GM13977 (cell line): ENCODE data around the gene RAB3IL1.
"Not testable (repeated sequence)": the region's sequence is repeated elsewhere in the genome, so short reads cannot be mapped to it uniquely, and the experiment has no call there.

Experiments used
- DNase-seq: peaks from one replicate; pipeline ENCODE4 v3.0.0; 2012; ENCODE audit warnings: low spot score
- in situ Hi-C: fragments of 300-500 bp; cut with MboI; formaldehyde crosslinking; loops from one replicate; pipeline ENCODE4 v1.12.0; 2022; ENCODE audit warnings: low sequenced_read_pairs, low pct_unique_long_range_greater_than_20kb, mixed read lengths, inconsistent platforms; ENCODE audit not compliant: unreplicated experiment
- TF ChIP-seq, protein P1 (sequence below): IDR thresholded peaks from 2 replicates; pipeline ENCODE4 v1.5.1; 2012; ENCODE audit warnings: mild to moderate bottlenecking, control low read depth; ENCODE audit not compliant: insufficient read depth; ENCODE audit errors: extremely low read depth, missing control alignments

Gene RAB3IL1

DNA sequence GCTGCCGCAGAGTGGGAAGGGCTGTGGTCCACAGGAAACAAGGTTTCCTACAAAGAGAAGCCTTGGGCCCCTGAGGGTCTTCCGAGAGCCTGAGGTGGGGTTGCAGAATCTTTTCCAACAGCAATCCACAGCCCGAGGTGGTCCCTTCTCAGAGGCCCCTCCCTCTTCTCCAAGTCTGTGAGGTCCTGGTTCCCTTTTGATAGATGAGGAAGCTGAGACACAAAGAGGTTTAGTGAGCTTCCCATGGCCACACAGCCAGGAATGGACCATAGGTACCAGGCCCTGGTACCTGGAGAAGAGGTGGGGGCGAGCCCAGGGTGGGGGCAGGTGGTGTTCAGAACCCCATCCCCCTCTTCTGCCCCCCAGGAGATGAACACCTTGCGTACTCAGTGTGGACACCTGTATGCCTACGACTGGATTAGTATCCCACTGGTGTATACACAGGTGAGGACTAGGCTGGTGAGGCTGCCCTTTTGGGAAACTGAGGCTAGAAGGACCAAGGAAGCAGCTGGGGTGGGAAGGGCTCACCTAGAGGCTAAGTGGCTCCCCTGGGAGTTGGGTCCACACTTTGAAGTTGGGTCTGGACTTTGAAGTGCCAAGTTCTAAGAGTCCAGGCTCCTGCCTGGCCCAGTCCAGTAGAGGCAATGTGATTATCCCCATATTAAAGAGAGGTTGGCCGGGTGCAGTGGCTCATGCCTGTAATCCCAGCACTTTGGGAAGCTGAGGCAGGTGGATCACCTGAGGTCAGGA, 39.8 kb upstream of the RAB3IL1 start:
- in situ Hi-C loops, result no loop called here
- TF ChIP-seq, protein P1, sequence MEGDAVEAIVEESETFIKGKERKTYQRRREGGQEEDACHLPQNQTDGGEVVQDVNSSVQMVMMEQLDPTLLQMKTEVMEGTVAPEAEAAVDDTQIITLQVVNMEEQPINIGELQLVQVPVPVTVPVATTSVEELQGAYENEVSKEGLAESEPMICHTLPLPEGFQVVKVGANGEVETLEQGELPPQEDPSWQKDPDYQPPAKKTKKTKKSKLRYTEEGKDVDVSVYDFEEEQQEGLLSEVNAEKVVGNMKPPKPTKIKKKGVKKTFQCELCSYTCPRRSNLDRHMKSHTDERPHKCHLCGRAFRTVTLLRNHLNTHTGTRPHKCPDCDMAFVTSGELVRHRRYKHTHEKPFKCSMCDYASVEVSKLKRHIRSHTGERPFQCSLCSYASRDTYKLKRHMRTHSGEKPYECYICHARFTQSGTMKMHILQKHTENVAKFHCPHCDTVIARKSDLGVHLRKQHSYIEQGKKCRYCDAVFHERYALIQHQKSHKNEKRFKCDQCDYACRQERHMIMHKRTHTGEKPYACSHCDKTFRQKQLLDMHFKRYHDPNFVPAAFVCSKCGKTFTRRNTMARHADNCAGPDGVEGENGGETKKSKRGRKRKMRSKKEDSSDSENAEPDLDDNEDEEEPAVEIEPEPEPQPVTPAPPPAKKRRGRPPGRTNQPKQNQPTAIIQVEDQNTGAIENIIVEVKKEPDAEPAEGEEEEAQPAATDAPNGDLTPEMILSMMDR, result no peak
- DNase-seq, result no peak

DNA sequence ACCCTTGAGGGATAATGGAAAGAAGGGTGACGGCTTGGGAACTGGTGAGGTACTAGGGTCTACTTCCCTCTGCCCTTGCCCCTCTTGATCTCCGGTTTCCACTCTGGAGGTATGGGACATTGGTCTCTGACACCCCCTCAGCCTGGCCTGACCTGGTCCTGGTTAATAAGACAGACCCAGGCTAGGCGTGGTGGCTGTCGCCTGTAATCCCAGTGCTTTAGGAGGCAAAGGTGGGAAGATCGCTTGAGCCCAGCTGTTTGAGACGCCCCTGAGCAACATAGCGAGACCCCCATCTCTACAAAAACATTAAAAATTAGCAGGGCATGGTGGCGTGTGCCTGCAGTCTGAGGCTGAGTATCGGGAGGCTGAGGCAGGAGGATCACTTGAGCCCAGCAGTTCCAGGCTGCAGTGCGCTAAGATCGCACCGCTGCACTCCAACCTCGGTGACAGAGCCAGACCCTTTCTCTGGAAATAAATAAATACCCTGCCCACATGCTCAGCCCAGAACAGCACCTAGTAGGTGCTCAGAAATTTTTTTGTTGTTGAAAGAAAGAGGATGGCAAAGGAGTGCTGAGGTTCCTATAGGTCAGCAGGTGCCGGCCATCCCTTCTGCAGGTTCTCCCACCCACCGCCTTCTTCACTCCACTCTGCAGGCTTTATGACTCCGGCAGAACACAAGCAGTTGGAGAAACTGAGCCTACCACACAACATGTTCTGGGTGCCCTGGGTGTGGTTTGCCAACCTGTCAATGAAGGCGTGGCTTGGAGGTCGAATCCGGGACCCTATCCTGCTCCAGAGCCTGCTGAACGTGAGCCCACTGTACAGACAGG, 39.0 kb upstream of the RAB3IL1 start:
- in situ Hi-C loops, result no loop called here
- DNase-seq, result no peak
- TF ChIP-seq, protein P1, result no peak

DNA sequence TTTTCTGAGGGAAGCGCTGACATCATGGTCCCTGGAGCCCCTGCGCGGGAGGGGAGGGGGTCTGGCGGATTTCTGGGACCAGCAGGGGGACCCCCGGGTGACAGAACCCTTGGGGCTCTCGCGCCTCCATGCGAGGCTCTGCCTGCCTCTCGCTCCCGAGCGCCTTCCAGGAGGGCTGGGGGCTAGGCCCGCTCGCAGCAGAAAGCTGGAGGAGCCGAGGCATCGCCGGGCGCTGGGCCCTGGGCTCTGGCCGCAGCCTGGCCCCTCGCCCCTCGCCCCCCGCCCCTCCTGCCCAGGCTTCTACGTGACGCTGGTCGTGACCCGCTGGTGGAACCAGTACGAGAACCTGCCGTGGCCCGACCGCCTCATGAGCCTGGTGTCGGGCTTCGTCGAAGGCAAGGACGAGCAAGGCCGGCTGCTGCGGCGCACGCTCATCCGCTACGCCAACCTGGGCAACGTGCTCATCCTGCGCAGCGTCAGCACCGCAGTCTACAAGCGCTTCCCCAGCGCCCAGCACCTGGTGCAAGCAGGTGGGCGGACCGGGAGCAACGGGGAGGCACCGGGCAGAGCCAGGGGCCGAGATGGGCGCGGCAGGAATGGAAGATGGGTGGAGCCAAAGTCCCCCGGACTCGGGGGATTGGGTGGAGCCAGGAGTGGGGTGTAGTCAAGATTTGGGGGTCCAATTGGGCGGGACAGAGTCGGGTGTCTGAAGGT, 38.2 kb upstream of the RAB3IL1 start:
- TF ChIP-seq, protein P1, result no peak
- no peak for DNase-seq
- in situ Hi-C loops, result no loop called here

DNA sequence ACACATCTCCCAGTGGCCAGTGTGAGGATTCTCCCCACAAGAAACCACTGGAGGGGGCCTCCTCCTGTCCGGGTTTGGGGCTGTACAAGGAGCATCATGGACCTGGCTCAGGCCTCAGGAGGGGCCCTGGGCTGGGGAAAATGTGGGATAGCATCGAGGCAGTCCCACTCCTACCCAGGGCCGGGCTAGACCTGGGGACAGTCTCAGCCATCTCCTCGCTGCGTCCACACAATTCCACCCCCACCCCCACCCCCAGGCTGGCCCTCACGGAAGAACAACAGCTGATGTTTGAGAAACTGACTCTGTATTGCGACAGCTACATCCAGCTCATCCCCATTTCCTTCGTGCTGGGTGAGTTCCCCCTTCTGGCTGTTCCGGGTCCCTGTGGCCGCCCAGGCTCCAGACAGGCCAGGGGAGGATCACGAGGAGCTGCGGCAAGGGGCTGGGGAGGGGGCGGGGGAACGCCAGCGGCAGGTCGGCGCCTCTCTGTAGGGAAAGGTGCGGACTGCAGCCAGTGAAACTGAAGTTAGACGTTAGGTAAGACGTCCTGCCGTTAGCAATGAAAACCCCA, 37.6 kb upstream of the RAB3IL1 start:
- in situ Hi-C loops, result no loop called here
- DNase-seq, result no peak
- TF ChIP-seq, protein P1, result no peak

DNA sequence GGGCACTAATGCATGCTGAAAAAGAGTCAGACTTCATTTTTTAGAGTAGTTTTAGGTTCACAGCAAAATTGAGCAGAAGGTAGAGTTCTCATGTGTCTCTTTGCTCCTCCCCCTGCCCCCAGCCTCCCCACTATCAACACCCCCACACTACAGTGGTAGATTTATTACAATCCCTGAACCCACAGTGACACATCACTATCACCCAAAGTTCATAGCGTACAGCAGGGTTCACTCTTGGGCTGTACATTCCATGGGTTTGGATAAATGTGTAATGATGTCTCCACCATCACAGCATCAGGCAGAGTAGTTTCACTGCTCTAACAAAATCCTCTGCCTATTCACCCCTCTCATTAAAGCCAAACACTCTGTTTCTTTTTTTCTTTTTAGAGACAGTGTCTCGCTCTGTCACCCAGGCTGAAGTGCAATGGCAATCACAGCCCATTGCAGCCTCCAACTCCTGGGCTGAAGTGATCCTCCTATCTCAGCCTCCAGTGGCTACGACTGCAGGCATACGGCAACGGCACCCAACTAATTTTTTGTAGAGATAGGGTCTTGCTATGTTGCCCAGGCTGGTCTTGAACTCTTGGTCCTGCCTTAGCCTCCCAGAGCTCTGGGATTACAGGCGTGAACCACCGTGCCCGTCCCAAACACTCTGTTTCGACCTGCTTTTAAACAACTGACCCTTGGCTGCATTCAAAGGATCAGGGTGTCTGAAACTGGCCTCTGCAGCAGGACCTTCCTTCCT, 36.9 kb upstream of the RAB3IL1 start:
- DNase-seq, result no peak
- TF ChIP-seq, protein P1, result no peak
- in situ Hi-C loops, result no loop called here

DNA sequence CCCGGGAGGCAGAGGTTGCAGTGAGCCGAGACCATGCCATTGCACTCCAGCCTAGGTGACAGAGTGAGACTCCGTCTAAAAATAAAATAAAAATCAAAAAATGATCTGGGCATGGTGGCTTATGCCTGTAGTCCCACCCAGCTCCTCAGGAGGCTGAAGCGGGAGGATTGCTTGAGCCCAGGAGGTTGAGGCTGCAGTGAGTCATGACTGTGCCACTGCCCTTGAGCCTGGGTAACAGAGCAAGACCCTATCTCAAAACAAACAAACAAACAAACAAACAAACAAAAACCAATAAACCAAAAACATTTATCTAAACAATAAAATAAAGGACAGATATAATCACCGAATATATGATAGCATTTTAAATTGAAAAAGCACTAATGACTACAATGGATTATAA, 36.3 kb upstream of the RAB3IL1 start:
- in situ Hi-C loops, result not testable (repeated sequence)

More for the DNA sequence above, 36.3 kb upstream of the RAB3IL1 start:
- DNase-seq, result not testable (repeated sequence)
